ENCODE results near the gene AP5Z1.

The AP5Z1 gene

DNA sequence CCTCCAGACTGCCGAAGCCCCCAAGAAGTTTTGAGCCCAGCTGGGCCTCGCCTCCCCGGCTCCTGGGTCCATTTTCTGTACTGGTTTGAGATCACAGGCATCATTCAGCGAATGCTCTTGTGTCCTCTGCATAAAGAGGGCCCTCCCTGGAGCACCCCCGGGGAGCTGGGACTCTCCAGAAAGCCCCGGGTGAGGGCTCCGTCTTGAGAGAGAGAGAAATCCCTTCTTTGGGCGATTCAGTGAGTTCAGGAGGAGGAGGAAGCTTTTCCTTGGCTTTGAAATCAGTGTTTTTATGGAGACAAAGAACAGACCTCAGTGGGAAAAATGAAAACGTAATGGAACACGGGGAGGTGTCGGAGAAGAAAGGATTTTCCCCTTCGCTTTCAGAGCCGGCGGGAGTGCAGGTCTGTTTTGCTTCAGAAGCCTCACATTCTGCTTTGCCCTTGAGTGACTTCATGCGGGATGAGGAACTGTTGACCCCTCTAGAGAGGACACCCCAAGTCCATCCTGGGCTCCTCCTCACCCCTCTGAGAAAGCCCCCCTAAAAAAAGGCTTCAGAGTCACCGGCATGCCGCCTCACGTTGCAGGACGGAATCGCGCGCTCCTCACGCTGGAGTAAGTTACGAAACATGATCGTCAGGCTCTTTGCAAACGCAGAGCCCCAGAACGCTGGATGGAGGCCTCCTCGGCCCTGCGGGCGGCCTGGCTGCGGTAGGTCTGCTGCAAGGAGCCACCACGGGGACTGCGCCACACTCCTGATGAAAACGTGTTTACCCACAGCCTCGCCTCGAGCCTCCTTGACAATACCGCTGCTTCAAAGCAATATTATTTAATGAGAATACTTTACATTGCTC lies 8.5 kb upstream of the AP5Z1 start:
- DNase-seq = no peak

DNA sequence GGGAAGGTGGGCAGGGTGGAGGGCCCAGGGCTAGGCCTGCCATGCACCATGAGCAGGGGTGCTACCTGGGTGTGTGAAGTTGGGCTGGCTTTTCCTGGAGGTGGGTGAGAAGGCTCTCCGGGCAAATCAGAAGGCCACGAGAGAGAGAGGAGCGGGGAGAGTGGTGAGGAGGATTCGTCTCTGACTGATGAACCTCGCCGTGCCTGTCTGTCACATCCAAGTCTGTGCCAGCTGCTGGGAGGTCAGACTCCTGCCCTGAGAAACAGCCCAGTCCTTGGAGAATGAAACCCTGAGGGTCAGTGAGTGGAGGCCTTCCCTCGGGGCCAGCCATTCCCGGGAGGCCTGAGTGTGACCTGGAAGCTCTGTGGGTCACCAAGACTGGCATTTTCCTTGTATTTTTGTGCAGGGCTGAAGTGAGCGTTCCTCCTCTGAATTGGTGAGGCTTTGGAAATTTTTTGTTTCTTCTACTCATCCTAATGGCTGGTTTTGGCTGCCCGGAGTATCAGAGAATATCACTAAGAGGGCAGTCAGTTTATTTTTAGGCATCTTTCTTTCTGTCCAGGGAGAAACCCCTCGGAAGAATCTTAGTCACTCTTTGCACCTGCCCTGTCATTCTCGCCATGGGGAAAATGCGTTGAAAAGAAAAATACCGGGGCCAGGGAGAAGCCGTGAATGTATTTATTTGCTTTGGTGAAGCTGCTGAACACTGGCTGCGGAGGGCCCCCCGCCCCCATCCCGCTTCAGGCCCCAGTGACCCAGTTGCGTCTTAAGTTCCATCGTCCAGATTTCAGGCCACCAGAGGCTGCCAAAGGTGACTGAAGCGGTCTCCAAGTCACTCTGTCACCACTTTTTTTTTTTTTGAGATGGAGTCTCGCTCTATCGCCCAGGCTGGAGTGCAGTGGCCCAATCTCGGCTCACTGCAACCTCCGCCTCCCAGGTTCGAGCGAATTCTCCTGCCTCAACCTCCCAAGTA lies 6.5 kb upstream of the AP5Z1 start:
- DNase-seq = no peak

DNA sequence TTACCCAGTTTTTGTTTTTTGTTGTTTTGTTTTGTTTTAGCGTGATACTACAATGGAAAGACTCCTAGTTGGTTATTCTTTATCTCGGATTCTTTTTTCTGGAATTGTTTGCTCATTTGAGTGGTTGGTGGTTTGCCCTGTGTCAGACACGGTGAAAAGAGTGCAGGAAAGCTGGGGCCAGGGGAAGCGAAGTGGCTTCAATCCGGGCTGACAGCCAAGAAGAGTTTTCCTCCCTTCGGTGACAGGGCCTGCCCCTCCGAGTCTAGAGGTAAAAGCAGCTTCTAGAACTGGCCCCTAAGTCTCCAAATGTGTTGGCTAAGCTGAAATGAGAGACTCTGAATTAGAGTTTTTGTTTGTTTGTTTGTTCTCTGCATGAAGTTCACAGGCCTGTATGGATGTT lies 5.7 kb upstream of the AP5Z1 start:
- no peak for DNase-seq

DNA sequence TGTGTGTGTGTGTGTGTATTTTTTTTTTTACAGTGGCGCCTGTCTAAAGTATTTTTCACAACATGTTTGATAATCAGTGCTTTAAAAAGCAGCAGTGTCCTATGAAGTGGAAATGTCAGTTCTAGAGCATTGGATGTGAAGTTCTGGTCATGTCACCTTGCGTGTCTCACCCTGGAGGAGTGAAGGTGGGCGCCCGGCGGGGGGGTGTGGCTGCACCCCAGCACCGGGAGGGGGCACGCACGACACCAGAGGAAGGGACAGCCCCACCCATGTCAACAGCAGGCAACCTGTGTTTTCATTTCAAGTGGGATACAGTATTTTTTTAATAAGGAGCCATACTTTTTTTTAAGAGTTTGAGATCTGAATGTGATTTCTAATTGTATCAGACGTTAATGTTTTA lies 4.5 kb upstream of the AP5Z1 start:
- no peak for DNase-seq

DNA sequence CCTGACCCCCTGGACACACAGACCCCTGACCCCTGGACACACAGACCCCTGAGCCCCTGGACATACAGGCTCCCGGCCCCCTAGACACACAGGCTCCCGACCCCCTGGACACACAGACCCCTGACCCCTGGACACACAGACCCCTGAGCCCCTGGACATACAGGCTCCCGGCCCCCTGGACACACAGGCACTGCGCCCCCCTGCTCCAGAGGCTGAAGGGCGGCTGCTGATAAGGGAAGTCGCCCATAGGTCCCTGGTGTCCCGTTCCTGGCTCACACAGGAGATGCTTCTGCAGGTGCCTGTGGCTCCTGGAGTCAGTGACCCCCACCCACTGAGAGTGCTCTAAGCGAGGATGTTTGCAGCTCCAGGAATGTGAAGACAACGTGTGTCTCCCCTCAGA lies 3.7 kb upstream of the AP5Z1 start:
- no peak for DNase-seq

DNA sequence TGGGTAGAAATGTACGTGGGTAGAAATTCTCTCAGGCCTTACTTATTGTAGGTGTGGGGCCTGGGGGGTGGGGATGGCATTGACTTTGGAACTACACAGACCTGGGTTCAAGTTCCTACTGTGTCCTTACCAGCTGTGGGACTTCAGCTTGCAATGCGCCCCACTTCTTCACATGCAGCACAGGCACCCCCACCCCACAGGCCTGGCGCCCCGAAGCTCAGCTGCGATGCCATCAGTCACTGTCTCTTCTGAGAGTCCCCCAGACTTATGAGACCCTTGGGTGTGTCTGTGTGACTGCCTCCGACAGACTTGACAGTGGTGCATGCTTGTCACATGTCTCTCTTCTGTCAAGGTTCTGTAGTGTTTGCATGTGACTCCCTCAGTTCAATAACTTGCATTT lies 3.1 kb upstream of the AP5Z1 start:
- DNase-seq = no peak

DNA sequence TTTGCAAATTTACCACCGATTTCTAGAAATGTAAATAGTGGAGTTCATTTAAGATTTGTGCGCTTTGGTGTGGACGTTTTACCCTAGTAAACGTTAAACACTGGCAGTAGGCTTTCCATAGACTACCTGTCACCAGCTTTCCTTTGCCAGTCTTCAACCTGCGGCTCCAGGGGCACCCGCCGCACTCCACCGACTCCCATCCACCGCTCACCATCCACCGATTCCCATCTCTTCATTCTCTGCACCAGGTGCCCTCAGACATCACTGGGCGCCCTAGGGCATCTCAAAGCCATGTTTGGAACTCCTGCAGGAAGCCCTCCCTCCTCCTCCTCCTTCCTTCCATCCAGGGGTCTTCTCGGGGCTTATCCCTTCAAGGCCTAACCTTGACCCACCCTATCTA lies 1.4 kb upstream of the AP5Z1 start:
- no peak for DNase-seq

DNA sequence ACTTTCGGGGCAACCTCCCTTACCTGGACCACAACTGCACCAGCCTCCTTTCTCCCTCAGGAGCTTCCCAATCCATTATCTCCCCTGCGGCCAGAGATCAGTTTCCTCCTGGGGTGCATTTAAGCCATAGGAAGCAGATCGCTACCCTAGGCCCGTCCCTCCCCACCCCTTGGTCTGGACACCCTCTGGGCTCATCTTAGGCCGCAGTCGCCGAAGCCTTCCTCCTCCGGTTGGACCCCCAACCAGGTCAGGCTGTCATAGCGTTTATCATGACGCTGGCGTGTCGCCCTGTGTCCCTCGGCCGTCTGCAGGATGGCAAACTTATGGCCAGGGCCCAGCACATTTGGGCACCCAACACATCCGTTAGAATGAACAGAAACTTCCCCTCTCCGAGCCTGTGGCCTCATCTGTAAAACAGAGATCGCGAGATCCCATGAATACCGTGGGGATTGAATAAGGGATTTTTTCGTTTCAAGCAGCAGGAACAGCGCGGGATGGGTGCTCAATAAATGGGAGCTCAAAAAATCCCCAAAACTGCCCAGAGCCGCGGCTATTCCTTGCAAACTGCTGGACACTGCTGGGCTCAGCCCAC lies 669 bp upstream of the AP5Z1 start:
- no peak for DNase-seq

DNA sequence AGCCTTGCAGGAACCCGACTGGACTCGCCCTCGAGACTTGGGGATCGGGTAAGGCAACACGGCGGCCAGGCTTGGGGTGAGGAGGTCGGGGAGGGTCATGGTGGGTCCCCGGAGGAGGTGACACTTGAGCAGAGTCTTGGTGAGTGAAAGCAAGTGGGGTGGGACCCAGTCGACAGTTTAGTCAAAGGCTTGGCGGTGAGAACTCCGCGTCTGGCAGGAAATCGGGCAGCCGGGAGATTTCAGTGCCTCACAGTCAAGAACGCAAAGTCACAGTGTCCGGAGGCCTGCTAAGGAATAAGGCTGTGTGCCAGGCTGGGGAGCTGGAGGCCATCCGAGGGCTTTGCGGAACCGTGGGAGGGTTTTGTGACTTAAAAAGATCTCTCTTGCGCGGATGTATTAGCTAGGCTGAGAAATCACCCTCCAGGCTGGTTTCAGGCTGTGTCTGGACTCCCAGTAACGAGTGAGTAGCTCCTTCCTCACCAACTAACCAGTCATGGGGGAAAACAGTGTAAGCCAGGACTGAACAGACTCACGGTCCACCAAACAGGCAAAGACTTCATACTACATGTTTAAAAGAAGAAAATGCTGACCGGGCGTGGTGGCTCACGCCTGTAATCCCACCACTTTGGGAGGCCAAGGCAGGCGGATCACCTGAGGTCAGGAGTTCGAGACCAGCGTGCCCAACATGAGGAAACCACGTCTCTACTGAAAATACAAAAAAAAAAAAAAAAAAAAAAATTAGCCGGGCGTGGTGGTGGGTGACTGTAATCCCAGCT lies 613 bp downstream of the AP5Z1 start:
- no peak for DNase-seq

DNA sequence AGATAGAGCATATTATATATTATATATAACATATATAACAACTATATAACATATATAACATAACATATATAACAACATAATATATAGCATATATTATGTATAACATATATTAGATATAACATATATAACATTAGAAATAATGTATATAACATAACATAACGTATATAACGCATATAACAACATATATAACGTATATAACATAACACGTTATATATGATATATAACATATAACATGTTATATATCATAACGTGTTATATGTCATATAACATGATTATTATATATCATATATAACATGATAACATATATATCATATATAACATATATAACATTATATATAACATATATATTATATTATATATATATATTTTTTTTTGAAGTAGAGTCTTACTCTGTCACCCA lies 3.7 kb downstream of the AP5Z1 start:
- no peak for DNase-seq

DNA sequence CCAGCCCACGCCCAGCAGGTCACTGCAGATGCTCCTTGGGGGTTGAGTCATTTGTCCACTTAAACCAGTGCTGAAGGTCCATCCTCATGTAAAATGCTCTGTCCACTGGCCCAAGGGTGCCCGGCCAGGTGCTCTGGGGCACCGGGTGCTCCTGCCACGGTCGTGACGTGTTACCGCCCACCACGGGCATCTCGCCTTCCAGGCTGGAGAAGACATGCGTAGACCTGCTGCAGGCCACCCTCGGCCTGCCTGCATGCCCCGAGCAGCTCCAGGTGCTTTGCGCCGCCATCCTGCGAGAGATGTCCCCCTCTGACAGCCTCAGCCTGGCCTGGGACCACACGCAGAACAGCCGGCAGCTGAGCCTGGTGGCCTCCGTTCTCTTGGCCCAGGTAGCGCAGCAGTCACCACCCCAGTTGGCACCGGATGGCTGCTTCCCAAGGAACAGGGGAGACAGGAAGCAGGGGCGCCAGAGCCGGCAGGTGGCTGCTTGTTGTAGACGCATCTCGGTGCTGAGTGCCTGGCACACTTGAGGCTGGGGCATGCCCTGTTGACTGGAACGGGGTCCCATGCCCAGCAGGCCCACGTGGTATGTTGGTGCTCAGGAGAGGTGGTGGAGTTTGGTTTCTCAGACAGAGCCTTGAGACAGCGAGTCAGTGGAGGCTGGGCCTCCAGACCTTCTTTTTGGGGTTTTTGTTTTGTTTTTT lies 6.1 kb downstream of the AP5Z1 start:
- DNase-seq = no peak

DNA sequence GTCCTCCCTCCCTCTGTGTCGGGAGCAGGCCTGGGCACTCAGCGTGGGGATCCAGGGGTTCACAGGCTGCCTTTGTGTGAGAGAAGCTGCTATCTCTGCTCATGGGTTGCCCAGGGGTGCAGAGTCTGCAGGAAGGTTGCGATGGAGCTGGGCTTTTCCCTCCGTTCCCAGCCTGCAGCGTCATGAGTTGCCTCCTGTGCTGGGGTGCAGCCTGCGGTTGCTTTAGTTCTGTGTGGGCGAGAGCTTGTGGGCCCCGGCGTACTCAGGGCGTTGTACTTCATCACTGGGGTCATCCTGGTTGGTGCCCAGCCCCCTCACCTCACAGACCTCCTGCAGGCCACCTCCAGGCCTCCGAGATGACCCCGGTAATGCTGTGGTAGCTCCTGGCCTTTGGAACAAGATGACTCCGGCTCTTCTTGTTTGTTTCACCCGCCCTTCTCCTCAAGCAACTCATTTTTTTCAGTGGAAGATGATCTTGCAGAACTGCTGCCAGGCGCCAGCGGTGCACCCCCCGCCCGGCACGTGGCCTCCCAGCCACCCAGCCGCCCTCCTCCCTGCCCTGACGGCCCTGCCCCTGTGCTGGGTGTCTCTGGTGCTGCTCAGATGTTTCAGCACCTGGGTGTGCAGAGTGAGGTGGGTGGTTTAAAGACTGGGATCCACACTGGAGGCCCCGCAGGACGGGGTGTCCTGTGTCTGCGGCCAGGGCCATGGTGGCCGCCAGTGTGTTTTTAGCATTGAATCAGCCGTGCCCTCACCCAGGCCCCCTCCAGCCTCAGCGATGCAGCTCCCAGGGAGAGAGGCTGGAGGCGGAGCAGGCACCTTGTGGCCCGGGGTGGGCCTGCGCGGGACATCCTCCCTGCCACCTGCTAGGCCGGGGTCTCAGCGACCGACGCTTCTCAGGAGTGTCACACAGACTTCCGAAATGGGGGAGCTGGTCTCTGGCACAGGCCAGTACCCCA lies 7.2 kb downstream of the AP5Z1 start:
- no peak for DNase-seq

DNA sequence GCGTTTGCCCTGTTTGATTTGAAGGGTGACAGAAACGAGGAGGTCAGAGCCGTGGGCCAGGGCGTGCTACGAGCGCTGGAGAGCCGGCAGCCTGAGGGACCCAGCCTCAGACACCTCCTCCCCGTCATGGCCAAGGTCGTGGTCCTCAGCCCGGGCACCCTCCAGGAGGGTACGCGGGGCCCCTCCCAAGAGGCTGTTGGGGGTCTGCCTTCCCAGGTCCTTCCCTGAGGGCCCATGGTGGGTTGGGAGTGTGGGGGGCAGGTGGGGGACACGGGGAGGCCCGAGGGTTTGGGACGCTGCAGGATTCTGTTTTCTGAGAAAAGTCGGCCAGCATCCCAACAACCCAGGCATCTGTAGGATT lies 7.8 kb downstream of the AP5Z1 start:
- no peak for DNase-seq

DNA sequence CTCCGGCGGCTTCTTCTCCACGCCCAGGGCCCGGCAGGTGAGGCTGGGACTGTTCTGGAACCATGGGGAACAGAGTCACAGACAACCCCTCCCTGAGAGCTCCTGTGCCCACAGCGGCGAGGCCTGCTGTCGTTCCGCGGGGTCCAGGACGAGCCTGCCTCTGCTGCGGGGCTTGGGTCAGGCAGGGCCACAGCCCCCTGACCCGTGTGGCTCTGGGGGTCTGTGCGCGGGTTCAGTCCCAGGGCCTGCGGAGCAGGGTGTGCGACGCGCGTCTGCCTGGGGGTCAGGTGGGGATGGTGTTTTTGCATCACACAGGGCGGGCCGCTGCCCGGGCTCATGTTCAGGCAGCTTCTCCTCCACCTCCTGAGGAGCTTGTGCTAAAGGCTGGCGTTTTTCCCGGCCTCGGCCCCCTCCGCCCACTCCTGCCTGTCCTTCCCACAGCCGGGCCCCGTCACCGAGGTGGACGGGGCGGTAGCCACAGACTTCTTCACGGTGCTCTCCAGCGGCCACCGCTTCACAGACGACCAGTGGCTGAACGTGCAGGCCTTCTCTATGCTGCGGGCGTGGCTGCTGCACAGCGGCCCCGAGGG lies 8.4 kb downstream of the AP5Z1 start:
- DNase-seq = no peak

DNA sequence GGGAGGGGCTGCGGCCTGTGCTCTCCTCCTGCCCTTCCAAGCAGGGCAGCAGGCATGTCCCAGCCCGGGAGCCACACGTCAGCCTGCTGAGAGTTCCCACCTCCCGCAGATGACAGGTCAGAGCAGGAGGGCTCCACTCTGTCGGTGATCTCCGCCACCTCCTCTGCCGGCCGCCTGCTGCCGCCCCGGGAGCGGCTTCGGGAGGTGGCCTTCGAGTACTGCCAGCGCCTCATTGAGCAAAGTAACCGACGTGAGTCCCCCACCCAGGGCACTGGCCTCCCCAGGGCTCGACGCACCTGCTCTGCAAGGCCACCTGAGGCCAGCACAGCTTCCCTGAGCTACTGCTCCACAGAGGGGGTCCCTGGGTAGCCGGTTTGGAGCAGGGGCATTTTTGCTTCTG lies 9.4 kb downstream of the AP5Z1 start:
- DNase-seq = no peak

DNA sequence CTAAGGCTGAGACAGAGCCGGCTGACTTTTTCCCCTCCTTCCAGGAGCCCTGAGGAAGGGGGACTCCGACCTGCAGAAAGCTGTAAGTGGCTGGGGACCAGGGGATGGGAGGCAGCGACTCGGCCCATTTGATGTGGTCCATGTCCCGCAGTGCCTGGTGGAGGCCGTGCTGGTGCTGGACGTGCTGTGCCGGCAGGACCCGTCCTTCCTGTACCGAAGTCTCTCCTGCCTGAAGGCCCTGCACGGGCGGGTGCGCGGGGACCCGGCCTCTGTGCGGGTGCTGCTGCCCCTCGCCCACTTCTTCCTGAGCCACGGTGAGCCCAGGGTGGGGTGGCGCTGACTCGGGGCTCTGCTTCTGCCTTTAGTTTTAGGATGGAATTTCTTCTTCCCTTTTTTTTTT lies 9.9 kb downstream of the AP5Z1 start:
- no peak for DNase-seq

DNA sequence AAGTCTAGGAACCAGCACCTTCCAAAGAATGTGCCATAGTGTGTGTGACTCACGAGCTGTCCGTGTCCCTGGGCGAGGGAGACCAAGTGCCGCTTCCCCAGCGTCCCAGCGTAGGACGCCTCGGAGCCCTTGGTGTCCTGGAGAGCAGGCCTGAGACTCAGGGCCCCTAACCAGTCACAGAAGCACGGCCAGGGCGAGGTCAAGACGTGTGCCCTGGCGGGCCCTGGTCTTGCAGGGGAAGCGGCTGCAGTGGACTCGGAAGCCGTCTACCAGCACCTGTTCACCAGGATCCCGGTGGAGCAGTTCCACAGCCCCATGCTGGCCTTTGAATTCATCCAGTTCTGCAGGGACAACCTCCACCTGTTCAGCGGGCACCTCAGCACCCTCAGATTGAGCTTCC lies 10.6 kb downstream of the AP5Z1 start:
- no peak for DNase-seq

DNA sequence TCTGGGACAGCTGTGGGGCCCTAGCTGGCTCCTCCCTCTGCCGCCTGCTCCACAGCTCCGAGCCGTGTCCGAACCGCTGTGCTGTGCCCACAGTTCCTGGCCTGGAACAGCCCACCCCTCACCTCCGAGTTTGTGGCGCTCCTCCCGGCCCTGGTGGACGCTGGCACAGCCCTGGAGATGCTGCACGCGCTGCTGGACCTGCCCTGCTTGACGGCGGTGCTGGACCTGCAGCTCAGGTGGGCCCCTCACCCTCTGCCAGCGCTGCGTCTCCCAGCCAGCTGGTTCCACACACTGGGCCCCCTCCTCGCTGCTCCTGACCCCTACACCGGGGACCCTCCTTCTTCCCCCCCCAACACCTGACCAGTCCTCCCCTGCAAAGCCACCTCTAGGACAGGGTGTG lies 12.1 kb downstream of the AP5Z1 start:
- DNase-seq = no peak

DNA sequence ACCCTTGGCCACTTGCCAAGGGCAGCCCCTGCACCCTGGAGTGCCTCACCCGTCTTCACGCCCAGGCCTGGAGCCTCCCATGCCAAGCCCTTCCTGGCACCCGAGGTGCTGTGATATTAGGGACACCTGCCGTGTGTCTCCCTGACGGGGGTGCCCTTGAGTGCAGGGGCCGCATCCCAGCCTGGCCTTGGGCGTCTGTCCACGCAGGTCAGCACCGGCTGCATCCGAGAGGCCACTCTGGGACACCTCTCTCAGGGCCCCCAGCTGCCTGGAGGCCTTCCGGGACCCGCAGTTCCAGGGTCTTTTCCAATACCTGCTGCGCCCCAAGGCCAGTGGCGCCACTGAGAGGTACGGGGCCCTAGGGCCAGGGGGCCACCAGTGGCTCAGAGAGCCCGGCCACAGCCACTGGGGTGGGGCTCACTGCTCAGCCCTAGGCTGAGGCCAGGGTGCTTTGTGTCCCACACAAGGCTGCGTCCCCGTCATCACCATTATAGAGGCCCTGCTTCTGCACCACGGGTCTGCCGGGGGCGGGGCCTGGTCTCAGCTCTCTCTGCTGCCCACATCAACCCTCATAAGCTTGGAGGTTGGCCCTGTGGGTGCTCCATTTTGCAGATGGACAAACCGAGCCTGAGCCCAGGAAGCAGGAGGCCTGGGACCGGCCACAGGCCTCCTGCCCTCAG lies 12.7 kb downstream of the AP5Z1 start:
- no peak for DNase-seq

DNA sequence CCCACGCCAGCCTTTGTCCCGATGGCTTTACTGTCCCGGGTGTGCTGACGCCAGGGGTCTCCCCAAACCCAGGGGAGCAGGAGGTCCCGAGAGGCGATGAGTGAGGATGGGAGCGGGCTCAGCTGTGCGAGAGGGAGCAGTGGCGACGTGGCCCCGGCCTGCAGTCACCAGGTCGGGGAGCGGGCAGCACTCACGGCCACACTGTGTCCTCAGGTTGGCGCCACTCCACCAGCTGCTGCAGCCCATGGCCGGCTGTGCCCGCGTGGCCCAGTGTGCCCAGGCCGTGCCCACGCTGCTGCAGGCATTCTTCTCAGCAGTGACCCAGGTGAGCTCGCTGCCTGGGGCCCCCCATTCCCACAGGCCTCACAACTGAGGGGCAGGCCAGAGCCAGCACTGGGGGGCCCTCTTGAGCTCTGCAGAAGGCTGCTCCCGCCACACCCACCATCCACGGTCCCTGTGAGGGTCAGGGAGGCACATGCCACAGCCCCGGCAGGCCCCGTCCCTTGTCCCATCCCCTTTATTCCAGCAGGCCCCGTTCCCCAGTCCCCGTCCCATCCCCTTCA lies 13.3 kb downstream of the AP5Z1 start:
- no peak for DNase-seq
